OCI-LY3 (cell line): Measurements from ENCODE around the gene ANKRD18B.
"Not testable (repeated sequence)": the region's sequence is repeated elsewhere in the genome, so short reads cannot be mapped to it uniquely, and the experiment has no call there.

Source experiments
- CTCF ChIP-seq: fragments of 200-600, 300-600 bp; sonication (generic); IDR thresholded peaks from 2 replicates; pipeline ENCODE4 v1.5.1; 2014; ENCODE audit warnings: antibody characterized with exemption, low read length, low read depth
- EZH2phosphoT487 ChIP-seq: fragments of 200-600 bp; shearing (Covaris generic); IDR thresholded peaks from 2 replicates; pipeline ENCODE4 v1.6.1; 2018; ENCODE audit warnings: antibody characterized with exemption, mixed run types, low read depth

GRCh38 chr9:33521861-33522260 lies 2.2 kb upstream of the ANKRD18B start:
- TF ChIP-seq CTCF, EZH2phosphoT487: not testable (repeated sequence)
